ENCODE results near the gene CLCN7. TPM values are rescaled to one million over a fixed set of nuclear protein-coding genes. Genes with fewer than 3 reads are reported as not detected.

CLCN7 gene
- total RNA-seq, 1 experiment from 2014 or later, result 26.6 TPM

DNA sequence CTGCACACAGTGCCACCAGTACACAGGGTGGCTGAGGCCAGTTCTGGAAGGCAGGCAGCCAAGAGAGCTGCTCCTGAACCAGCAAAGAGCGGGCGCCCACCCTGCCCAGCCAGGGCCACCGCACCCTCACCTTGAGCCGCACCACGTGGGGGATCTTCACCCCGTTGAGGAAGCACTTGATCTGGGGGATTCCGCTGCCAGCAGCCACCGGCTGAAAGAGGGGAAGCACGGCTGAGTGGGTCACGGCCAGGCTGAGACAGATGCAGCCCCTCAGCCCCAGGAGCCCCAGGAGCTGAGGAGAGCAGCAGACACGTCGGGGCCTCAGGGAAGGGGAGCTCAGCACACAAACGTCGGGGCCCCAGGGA lies 15.9 kb downstream of the CLCN7 start:
- H3K4me1 ChIP-seq (replicated peaks), result no peaks in the 10 kb centered on the region
- H3K9me3 ChIP-seq (replicated peaks), result no peaks in the 10 kb centered on the region
- H3K4me3 ChIP-seq, result no peak overlapping the region
- DNase-seq (ENCODE audit: low read depth in 1 of 2, low spot score in 2 of 2), result no peak
- peaks cover 17% of the 10 kb centered on the region for H3K36me3 ChIP-seq
- no peaks in the 10 kb centered on the region for H3K27me3 ChIP-seq (replicated peaks)
- no peak overlapping the region for H3K27ac ChIP-seq

DNA sequence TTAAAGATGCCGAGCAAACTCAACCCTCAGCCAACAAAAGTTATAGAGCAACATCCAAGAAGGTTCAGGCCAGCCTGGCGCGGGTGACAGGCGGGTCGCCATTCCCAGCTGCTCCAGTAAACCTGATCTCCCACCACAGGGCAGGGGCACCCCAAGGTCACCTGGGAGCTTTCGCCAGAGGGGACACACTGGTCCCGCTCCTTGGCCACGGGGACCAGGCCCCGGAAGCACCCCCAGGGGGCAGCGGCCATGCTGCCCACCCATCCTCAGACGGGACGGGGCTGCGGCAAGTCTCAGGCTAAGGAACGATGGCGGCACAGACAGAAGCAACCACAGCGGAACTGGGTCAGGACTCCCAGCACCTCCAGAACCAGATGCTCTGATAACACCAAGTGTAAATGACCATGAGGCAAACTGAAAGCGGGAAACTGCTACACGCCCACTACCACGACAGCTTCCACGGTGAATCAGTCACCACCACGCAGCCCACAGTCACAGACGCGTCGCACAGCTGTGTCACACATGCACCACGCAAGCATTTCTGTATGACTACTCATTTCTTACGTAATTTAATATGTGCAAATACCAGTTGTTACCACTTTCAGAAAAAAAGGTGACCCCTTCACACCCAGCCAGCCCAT lies 16.4 kb downstream of the CLCN7 start:
- Histone ChIP-seq H3K36me3 (peaks cover 19% of the 10 kb centered on the region), H3K27me3 (replicated peaks) (no peaks in the 10 kb centered on the region), H3K4me1 (replicated peaks) (no peaks in the 10 kb centered on the region), H3K27ac (no peak overlapping the region), H3K9me3 (replicated peaks) (no peaks in the 10 kb centered on the region), H3K4me3 (no peak overlapping the region)
- DNase-seq (ENCODE audit: low read depth in 1 of 2, low spot score in 2 of 2), result no peak

DNA sequence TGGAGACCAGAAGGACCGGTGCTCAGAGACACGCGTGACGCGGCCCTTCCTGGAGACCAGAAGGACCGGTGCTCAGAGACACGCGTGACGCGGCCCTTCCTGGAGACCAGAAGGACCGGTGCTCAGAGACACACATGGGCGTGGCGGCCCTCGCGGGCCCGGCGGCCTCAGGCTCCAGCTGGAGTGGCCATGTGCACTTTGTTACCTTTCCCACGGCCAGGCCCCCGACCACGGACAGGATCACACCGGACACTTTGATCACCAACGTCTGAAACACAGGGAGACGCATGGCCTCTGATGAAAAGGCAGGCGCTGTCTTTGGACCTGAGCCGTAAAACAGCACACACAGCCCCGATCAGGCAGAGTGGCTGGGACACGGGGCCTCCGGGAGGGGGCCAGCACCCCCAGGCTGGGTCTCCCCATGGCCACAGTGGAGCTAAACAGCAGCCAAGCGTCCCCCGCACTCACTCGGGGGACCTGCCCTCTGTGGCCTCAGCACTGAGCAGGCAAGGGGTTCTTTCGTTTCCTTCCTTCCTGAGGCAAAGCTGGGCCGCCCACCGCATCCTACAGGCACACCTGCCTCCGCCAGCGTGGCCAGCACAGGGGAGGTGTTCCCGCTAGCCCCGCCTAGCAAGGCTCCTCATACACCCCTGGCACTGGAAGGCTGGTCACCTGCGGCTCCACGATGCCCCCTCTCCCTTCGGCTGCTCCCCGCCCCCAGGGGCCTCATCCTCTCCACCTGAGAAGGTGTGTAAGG lies 17.2 kb downstream of the CLCN7 start:
- Histone ChIP-seq H3K9me3 (replicated peaks) (no peaks in the 10 kb centered on the region), H3K27me3 (replicated peaks) (no peaks in the 10 kb centered on the region), H3K4me3 (no peak overlapping the region), H3K36me3 (peaks cover 22% of the 10 kb centered on the region), H3K4me1 (replicated peaks) (no peaks in the 10 kb centered on the region), H3K27ac (no peak overlapping the region)
- DNase-seq (ENCODE audit: low read depth in 1 of 2, low spot score in 2 of 2), result no peak

DNA sequence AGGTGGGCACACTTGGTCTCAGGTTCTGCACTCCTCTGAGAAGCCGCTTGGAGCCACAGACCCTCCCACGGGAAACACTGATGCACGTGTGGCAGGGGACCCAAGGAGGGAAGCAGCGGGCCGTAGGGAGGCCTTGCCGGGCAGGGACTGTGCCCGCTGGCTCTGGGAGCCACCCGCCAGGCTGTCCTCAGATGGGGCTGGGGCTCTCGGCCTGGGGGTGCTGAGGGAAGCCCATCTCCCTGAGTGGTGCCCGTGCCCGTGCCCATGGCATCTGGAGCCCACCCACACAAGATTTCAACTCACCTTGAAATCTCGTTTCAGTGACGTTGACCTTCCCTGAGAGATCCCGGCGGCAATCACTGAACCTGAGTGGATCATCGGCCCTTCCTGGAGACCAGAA lies 17.9 kb downstream of the CLCN7 start:
- H3K4me1 ChIP-seq (replicated peaks), result no peaks in the 10 kb centered on the region
- DNase-seq (ENCODE audit: low read depth in 1 of 2, low spot score in 2 of 2), result no peak
- peaks cover 22% of the 10 kb centered on the region for H3K36me3 ChIP-seq
- no peak overlapping the region for H3K4me3 ChIP-seq
- no peaks in the 10 kb centered on the region for H3K9me3 ChIP-seq (replicated peaks)
- H3K27ac ChIP-seq, result no peak overlapping the region
- H3K27me3 ChIP-seq (replicated peaks), result no peaks in the 10 kb centered on the region

DNA sequence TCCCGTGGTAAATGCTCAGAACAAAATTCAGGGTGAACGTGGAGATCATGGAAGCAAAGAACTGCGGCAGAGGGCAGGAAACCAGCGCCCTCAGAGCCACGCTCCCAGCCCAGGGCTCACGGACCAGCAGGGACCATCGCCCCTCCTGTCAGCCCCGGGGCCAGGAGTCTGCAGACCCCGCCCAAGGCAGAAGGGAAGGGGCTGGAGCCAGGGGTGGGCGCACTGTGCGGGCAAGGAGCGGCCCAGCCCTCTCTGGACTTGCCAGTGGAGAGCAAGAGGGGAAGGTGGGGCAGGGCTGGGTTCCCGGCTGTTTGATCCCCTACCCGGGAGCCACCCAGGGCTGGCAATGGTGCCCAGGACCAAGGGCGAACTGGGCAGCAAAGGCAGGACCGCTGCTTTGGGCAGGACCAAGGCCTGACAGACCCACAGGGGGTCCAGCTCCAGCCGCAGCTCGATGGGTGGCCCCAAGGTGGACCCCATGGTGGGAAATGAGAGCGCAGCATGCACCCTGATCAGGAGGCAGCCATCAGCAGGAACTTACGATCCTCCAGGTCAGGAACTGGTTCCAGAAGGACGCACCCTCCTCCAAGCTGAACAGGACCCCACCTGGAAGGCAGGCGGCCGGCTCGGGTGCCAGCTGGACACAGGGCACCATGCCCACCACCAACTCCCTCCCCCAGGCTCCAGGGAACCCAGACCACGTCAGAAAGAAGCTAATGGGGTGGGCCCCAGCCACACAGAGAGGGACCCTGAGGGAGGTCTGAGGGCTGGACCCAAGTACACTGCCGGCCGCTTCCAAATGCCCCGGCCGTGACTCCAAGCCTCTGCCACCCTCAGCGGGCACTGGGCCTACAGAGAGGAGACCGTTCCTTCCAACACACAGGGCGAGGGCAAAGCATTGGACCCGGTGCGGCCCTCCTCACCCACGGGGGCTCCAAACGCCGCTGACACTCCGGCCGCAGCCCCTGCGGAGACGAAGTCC lies 19.3 kb downstream of the CLCN7 start:
- Histone ChIP-seq H3K27ac (no peak overlapping the region), H3K4me3 (no peak overlapping the region), H3K27me3 (replicated peaks) (no peaks in the 10 kb centered on the region), H3K4me1 (replicated peaks) (no peaks in the 10 kb centered on the region), H3K9me3 (replicated peaks) (no peaks in the 10 kb centered on the region), H3K36me3 (peaks cover 14% of the 10 kb centered on the region)
- no peak for DNase-seq (ENCODE audit: low read depth in 1 of 2, low spot score in 2 of 2)

DNA sequence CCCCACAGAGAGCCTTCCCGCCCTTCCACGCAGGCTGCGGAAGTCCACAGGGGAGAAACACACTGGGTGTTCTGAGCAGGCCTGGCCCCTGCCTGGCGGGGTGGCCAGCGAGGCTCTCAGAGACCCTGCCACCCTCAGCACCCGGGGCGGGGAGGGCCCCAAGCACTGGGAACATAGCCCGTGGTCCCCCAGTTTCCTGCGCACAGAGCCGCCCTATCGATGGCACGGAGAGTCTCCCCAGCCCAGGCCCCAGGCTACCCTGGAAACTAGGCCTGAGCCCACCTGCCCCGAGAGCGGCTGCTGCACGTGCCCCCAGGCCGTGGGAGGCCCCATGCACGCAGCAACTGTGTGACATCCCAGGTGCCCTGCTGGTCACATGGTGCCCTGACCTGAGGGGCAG lies 20.3 kb downstream of the CLCN7 start:
- DNase-seq (ENCODE audit: low read depth in 1 of 2, low spot score in 2 of 2), result no peak
- Histone ChIP-seq H3K4me1 (replicated peaks) (no peaks in the 10 kb centered on the region), H3K27me3 (replicated peaks) (no peaks in the 10 kb centered on the region), H3K36me3 (peaks cover 11% of the 10 kb centered on the region), H3K9me3 (replicated peaks) (no peaks in the 10 kb centered on the region), H3K27ac (no peak overlapping the region), H3K4me3 (no peak overlapping the region)

DNA sequence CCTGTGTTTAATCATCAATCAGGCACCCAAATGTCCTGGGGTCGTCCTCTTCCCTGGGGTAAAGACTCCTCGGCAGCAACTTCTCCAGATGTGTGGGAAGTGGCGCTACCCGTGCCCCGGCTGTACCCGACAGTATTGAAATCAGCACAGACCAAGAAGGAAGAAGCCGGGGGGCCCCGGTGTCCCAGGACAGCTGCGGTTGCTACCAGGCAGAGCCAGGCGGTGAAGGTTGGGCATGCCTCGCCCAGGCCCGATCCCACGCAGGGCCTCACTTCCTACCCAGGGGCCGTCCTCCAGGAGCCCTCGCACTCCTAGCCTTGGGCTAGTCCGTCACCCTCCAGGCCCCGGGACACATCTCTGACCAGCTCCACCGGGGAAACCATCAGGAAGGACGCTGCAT lies 21.5 kb downstream of the CLCN7 start:
- DNase-seq (ENCODE audit: low read depth in 1 of 2, low spot score in 2 of 2), result no peak
- no peak overlapping the region for H3K27ac ChIP-seq
- H3K36me3 ChIP-seq, result peaks cover 8% of the 10 kb centered on the region
- H3K27me3 ChIP-seq (replicated peaks), result no peaks in the 10 kb centered on the region
- H3K4me1 ChIP-seq (replicated peaks), result no peaks in the 10 kb centered on the region
- no peak overlapping the region for H3K4me3 ChIP-seq
- no peaks in the 10 kb centered on the region for H3K9me3 ChIP-seq (replicated peaks)

DNA sequence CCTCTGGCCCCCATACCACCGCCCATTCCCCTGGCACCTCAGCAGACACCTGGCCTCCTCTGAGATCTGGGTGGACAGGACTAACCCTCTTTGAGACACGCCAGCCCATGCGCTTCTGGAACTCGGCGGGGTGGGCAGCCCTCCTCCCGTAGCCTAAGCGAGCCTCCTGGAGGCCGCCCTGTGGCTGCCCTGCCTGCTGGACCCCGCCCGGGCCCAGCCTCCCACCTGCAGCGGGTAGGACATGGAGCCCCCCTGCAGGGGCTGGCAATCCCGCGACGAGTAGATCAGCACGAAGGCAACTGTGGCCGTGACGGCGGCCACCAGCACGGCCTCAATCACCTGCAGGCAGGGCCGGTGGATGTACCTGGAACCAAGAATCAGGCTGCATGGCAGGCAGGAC lies 22.3 kb downstream of the CLCN7 start:
- peaks cover 11% of the 10 kb centered on the region for H3K36me3 ChIP-seq
- H3K27me3 ChIP-seq (replicated peaks), result no peaks in the 10 kb centered on the region
- no peaks in the 10 kb centered on the region for H3K9me3 ChIP-seq (replicated peaks)
- no peak for DNase-seq (ENCODE audit: low read depth in 1 of 2, low spot score in 2 of 2)
- H3K4me1 ChIP-seq (replicated peaks), result no peaks in the 10 kb centered on the region
- no peak overlapping the region for H3K27ac ChIP-seq
- H3K4me3 ChIP-seq, result no peak overlapping the region

DNA sequence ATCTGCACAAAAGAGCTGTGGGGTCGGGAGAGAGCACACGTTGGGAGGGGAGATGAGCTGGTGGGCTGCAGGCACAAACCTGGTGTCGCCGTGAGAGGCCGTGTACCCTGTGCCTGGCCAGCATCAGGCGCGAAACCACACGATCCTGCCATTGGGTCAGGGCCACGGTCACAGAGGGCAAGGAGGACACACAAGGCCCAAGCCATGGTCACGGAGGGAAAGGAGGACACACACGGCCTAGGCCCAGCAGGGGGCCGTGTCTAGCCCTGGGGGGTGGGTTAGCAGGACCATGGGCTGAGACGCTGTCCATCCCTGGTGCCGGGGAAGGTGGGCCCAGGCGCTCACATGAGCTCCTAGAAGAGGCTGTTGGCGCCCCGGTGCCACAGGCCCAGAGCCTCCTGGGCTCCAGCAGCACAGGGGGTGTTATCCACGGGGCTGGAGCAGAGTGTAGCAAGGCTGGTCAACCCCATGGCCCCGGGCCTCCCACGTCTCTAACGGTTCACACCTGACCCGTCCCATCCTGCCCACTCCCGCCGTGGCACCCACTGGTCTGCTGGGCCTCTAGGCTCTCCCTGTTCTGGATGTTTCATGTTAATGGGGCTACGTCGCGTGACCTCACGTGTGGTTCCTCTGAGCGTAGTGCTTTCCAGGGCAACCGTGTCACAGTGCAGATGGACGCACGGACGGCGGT lies 23.0 kb downstream of the CLCN7 start:
- Histone ChIP-seq H3K4me1 (replicated peaks) (no peaks in the 10 kb centered on the region), H3K27me3 (replicated peaks) (no peaks in the 10 kb centered on the region), H3K4me3 (no peak overlapping the region), H3K36me3 (peaks cover 11% of the 10 kb centered on the region), H3K27ac (no peak overlapping the region), H3K9me3 (replicated peaks) (no peaks in the 10 kb centered on the region)
- DNase-seq (ENCODE audit: low read depth in 1 of 2, low spot score in 2 of 2), result no peak

DNA sequence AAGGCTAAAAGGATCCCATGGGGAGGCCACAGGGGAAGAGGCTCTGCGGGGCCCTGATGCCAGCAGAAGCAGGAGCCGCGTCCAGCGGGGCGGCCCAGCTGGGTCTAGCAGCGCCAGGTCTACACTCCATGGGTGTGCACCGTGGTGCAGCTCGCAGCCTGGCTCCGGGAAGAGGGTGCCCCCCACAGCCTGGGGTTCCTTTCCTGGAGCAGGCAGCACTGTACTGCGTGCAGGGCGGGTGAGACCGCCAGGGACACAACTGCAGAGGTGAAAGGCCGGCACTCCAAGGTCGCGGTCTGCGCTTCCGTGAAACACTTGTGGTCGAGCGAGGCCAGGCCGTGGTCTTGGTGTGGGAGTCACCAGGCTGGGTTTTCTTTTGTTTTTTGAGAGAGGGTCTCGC lies 24.0 kb downstream of the CLCN7 start:
- Histone ChIP-seq H3K4me3 (no peak overlapping the region), H3K4me1 (replicated peaks) (no peaks in the 10 kb centered on the region), H3K27ac (no peak overlapping the region), H3K36me3 (peaks cover 15% of the 10 kb centered on the region), H3K27me3 (replicated peaks) (no peaks in the 10 kb centered on the region), H3K9me3 (replicated peaks) (no peaks in the 10 kb centered on the region)
- DNase-seq (ENCODE audit: low read depth in 1 of 2, low spot score in 2 of 2), result no peak

DNA sequence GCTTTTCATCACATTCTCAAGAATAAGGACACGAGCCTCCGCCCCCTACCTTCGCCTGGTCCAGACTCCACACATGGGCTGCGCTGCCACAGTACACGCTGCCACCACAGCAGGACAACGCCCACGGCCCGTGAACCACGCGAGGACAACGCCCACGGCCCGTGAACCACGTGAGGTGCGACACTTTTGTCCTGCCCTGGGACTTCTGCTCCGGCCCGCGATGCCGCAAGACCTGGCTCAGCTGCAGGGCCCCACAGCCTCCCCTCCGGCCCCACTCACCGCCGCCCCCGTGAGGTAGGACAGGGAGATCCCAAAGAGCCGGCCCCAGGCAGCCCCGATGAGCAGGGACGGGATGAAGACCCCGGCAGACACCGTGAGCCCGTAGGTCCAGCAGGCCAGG lies 24.6 kb downstream of the CLCN7 start:
- H3K9me3 ChIP-seq (replicated peaks), result no peaks in the 10 kb centered on the region
- no peak overlapping the region for H3K27ac ChIP-seq
- no peaks in the 10 kb centered on the region for H3K4me1 ChIP-seq (replicated peaks)
- H3K36me3 ChIP-seq, result peaks cover 13% of the 10 kb centered on the region; the same call in 1 of the 2 replicates
- no peak overlapping the region for H3K4me3 ChIP-seq
- H3K27me3 ChIP-seq (replicated peaks), result no peaks in the 10 kb centered on the region
- DNase-seq (ENCODE audit: low read depth in 1 of 2, low spot score in 2 of 2), result no peak

DNA sequence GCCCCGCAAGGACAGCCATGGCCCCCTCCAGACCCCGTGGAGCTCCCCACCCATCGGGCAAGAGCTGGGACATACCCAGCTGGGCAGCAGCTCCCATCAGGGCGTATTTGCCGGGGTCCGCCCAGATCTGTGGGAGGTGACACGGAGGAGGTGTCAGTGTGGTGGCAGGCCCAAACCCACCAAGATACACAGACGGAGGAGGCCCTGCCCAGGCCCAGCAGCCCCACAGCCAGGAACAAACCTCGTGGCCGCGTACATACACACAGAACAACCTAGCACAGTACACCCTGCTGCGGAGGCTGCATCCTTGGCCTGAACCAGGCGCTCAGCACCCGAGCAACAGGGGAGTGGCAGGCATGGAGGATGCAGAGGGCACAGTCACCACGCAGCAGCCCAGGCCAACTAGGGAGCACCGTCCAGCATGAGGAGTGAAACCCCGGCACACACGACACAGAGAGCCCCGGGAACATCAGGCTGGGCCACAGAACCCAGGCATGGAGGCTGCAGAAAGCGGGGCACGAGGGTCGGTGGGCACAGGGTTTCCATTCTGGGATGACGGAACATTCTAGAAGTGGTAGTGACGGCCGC lies 25.5 kb downstream of the CLCN7 start:
- Histone ChIP-seq H3K27ac (no peak overlapping the region), H3K4me3 (no peak overlapping the region), H3K4me1 (replicated peaks) (no peaks in the 10 kb centered on the region), H3K36me3 (peaks cover 13% of the 10 kb centered on the region; the same call in 1 of the 2 replicates), H3K27me3 (replicated peaks) (no peaks in the 10 kb centered on the region), H3K9me3 (replicated peaks) (no peaks in the 10 kb centered on the region)
- DNase-seq (ENCODE audit: low read depth in 1 of 2, low spot score in 2 of 2), result no peak

DNA sequence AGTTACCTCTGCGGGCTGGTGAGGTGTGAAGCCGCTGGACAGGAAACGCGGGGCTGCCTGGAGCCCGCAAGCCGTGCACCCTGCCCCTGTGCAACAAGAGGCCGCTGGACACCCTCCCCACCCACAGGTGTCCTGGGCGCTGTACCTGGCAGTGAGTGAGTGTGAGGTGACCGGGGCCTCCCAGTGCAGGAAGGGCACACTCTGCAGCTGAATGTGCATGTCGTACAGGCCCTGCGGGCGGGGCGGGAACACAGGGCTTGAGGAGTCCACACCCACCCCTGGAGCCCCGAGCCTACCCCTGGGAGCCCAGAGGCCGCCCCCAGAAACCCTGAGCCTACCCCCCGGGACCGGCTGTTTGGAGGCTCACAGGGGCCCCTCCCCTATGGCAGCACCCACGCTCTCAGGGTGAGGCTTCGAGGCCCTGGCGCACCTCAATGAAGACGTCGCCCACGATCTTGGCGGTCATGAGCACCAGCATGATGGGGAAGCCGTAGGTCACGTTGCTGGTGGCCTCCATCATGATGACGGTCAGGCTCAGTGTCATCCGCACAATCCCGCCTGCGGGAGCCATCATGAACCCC lies 26.2 kb downstream of the CLCN7 start:
- Histone ChIP-seq H3K4me1 (replicated peaks) (no peaks in the 10 kb centered on the region), H3K36me3 (peaks cover 12% of the 10 kb centered on the region; the same call in 1 of the 2 replicates), H3K4me3 (no peak overlapping the region), H3K27me3 (replicated peaks) (no peaks in the 10 kb centered on the region), H3K27ac (no peak overlapping the region), H3K9me3 (replicated peaks) (no peaks in the 10 kb centered on the region)
- DNase-seq (ENCODE audit: low read depth in 1 of 2, low spot score in 2 of 2), result no peak
